ENCODE measurements around the gene PPP6C. TPM values are rescaled to one million over a fixed set of nuclear protein-coding genes. Genes with fewer than 3 reads are reported as not detected.

PPP6C gene
- total and polyA plus RNA-seq, 2 experiments from 2014 or later = 31.9 to 46.4 TPM

- TF ChIP-seq REST (IDR thresholded peaks at IDR 0.05; ENCODE audit: unreplicated experiment) = no peak
- no peak for TF ChIP-seq STAT1 (IDR thresholded peaks at IDR 0.05; ENCODE audit: unreplicated experiment)
- TF ChIP-seq EZH2 (IDR thresholded peaks at IDR 0.05; ENCODE audit: low read depth, unreplicated experiment) = no peak
- no peak for TF ChIP-seq ZNF114 (CRISPR knock-in tag; IDR thresholded peaks at IDR 0.05)
Observed at GRCh38 chr9:125189011-125189360, 617 bp downstream of the PPP6C start (continued).

GRCh38 chr9:125183561-125183960, 6.0 kb downstream of the PPP6C start:
- H3K27ac Mint-ChIP-seq = no peak overlapping the region
- TF ChIP-seq REST (IDR thresholded peaks at IDR 0.05; ENCODE audit: unreplicated experiment) (no peak), EZH2 (IDR thresholded peaks at IDR 0.05; ENCODE audit: low read depth, unreplicated experiment) (no peak), POLR2AphosphoS5 (IDR thresholded peaks at IDR 0.05; ENCODE audit: low read depth) (no peak), ETS1 (IDR thresholded peaks at IDR 0.05) (no peak), EZH2phosphoT487 (IDR thresholded peaks at IDR 0.05; ENCODE audit: unreplicated experiment) (no peak), STAT1 (IDR thresholded peaks at IDR 0.05; ENCODE audit: unreplicated experiment) (no peak), ZNF462 (CRISPR knock-in tag; IDR thresholded peaks at IDR 0.05) (no peak), NANOG (IDR thresholded peaks at IDR 0.05; ENCODE audit: borderline replicate concordance) (no peak), CREB1 (CRISPR knock-in tag; IDR thresholded peaks at IDR 0.05; ENCODE audit: low read depth) (no peak)

More at GRCh38 chr9:125183561-125183960, 6.0 kb downstream of the PPP6C start:
- H4K20me1 ChIP-seq (replicated peaks; ENCODE audit: insufficient read depth) = peaks cover 69% of the 10 kb centered on the region
- no peaks in the 10 kb centered on the region for H3K27me3 ChIP-seq (ENCODE audit: insufficient read depth)
- H3K4me3 ChIP-seq = no peak overlapping the region
- 0 out of 2 replicates have a peak overlapping the region, but pooled peaks have one; percentile 50 for H3K27ac ChIP-seq (ENCODE audit: low read depth)
- Mint-ChIP-seq H3K36me3 (ENCODE audit: low read depth) (no peaks in the 10 kb centered on the region), H3K4me3 (no peak overlapping the region), H3K9me3 (no peaks in the 10 kb centered on the region), H3K4me1 (peaks cover 14% of the 10 kb centered on the region), H3K27me3 (ENCODE audit: insufficient read depth, low read depth, poor library complexity) (peaks cover 9% of the 10 kb centered on the region)
- peaks cover 100% of the 10 kb centered on the region for H3K79me2 ChIP-seq (replicated peaks; ENCODE audit: insufficient read depth)
- H3K36me3 ChIP-seq (ENCODE audit: insufficient read depth) = no peaks in the 10 kb centered on the region
- no peak overlapping the region for H2AFZ ChIP-seq
- ATAC-seq = no peak
- H3K9me2 ChIP-seq (ENCODE audit: insufficient read depth) = no peaks in the 10 kb centered on the region
- no peaks in the 10 kb centered on the region; the same call in 1 of the 2 replicates for H3F3A ChIP-seq (replicated peaks; ENCODE audit: low read depth)
- DNase-seq (ENCODE audit: low spot score) = no peak
- H3K4me1 ChIP-seq (ENCODE audit: insufficient read depth) = peaks cover 8% of the 10 kb centered on the region; the same call in 1 of the 2 replicates
- H3K4me2 ChIP-seq = no peak overlapping the region
